Liver (tissue), 9 donors: ENCODE measurements around the gene MAP1A. TPM values are rescaled to one million over a fixed set of nuclear protein-coding genes. Genes with fewer than 3 reads are reported as not detected.
A peak's percentile ranks its signal among the peaks of the same experiment; 100 is the strongest.

ENCODE experiments used
- DNase-seq: peaks from one replicate; pipeline ENCODE4 v3.0.0-alpha.2; 2017; ENCODE audit warnings: low spot score
- H3K27ac ChIP-seq, 2 donors: one replicate each; pipeline ENCODE4 v1.7.0; 2013; ENCODE audit warnings: inconsistent platforms in 2 of 2, low read length in 2 of 2, control low read depth in 1 of 2, low read depth in 1 of 2, mild to moderate bottlenecking in 1 of 2
- H3K27me3 ChIP-seq, 4 donors: one replicate each; pipeline versions ENCODE4 v1.6.1 to v1.7.0; 2013; ENCODE audit warnings: low read length in 3 of 4, inconsistent platforms in 1 of 4, mild to moderate bottlenecking in 1 of 4, moderate library complexity in 1 of 4; ENCODE audit not compliant: control insufficient read depth in 4 of 4, insufficient read depth in 4 of 4
- H3K36me3 ChIP-seq, 4 donors: one replicate each; pipeline versions ENCODE4 v1.6.1 to v1.7.0; 2013; ENCODE audit warnings: low read length in 3 of 4, mild to moderate bottlenecking in 3 of 4, low read depth in 1 of 4, moderate library complexity in 1 of 4; ENCODE audit not compliant: control insufficient read depth in 4 of 4, insufficient read depth in 3 of 4
- H3K4me1 ChIP-seq, 4 donors: one replicate each; pipeline versions ENCODE4 v1.6.1 to v1.7.0; 2013; ENCODE audit warnings: low read length in 3 of 4, mild to moderate bottlenecking in 3 of 4, moderate library complexity in 1 of 4; ENCODE audit not compliant: control insufficient read depth in 4 of 4, insufficient read depth in 4 of 4
- H3K4me3 ChIP-seq, 3 donors: one replicate each; pipeline versions ENCODE4 v1.6.1 to v1.7.0; 2013; ENCODE audit warnings: low read length in 3 of 3, control low read depth in 1 of 3, low read depth in 1 of 3, mild to moderate bottlenecking in 1 of 3
- H3K9ac ChIP-seq, 2 donors: one replicate each; pipeline ENCODE4 v1.7.0; 2013; ENCODE audit warnings: low read length in 2 of 2, mild to moderate bottlenecking in 2 of 2, moderate library complexity in 2 of 2, control low read depth in 1 of 2, low read depth in 1 of 2
- H3K9me3 ChIP-seq, 4 donors: one replicate each; pipeline versions ENCODE4 v1.6.1 to v1.7.0; 2013; ENCODE audit warnings: low read length in 3 of 4; ENCODE audit not compliant: control insufficient read depth in 4 of 4
- ATF3 ChIP-seq: IDR thresholded peaks from 2 replicates; pipeline ENCODE4 v1.6.1; 2016; ENCODE audit warnings: antibody characterized with exemption
- CTCF ChIP-seq: fragments of 150-350 bp; IDR thresholded peaks from 2 replicates; pipeline ENCODE4 v1.5.1; 2017; ENCODE audit warnings: improper control_type of control experiment, low read depth, low read length; ENCODE audit not compliant: missing input control
- EGR1 ChIP-seq, 2 donors: IDR thresholded peaks; 2 replicates each; pipeline ENCODE4 v1.6.1; 2016 to 2018; ENCODE audit warnings: antibody characterized with exemption in 2 of 2, low read depth in 2 of 2
- FOXA1 ChIP-seq: IDR thresholded peaks from 2 replicates; pipeline ENCODE4 v1.6.1; 2016; ENCODE audit warnings: antibody characterized with exemption
- FOXA2 ChIP-seq: IDR thresholded peaks from 2 replicates; pipeline ENCODE4 v1.6.1; 2016; ENCODE audit warnings: antibody characterized with exemption
- HNF4G ChIP-seq: IDR thresholded peaks from 2 replicates; pipeline ENCODE4 v1.6.1; 2016; ENCODE audit warnings: antibody characterized with exemption
- JUND ChIP-seq, 2 donors: IDR thresholded peaks; 2 replicates each; pipeline ENCODE4 v1.6.1; 2016; ENCODE audit warnings: antibody characterized with exemption in 2 of 2
- MAX ChIP-seq: IDR thresholded peaks from 2 replicates; pipeline ENCODE4 v1.6.1; 2016; ENCODE audit warnings: antibody characterized with exemption
- NR2F2 ChIP-seq: IDR thresholded peaks from 2 replicates; pipeline ENCODE4 v1.6.1; 2016; ENCODE audit warnings: antibody characterized with exemption
- RAD21 ChIP-seq, 2 donors: IDR thresholded peaks; 2 replicates each; pipeline ENCODE4 v1.6.1; 2016; ENCODE audit warnings: antibody characterized with exemption in 2 of 2, mild to moderate bottlenecking in 2 of 2
- SP1 ChIP-seq: IDR thresholded peaks from 2 replicates; pipeline ENCODE4 v1.6.1; 2018; ENCODE audit warnings: antibody characterized with exemption, mild to moderate bottlenecking
- TAF1 ChIP-seq: conservative IDR thresholded peaks from 2 replicates; pipeline ENCODE4 v1.6.1; 2016; ENCODE audit warnings: antibody characterized with exemption, mild to moderate bottlenecking
- YY1 ChIP-seq: IDR thresholded peaks from 2 replicates; pipeline ENCODE4 v1.6.1; 2016; ENCODE audit warnings: antibody characterized with exemption, mild to moderate bottlenecking
- ZBTB33 ChIP-seq: IDR thresholded peaks from 2 replicates; pipeline ENCODE4 v1.6.1; 2016; ENCODE audit warnings: antibody characterized with exemption
- WGBS: extraction: QIAGEN DNeasy Blood & Tissue Kit; methylation state at CpG from one replicate; pipeline ENCODE4 v1.1.7; 2013; 5-methylcytosine and 5-hydroxymethylcytosine counted together
- polyA plus RNA-seq, 2 donors: library from polyadenylated mRNA; stranded (reverse) in 1 of 2; unstranded in 1 of 2; fragments of 200-250 nt in 1 of 2; fragments of >200 nt in 1 of 2; fragmentation: Nextera tagmentation in 1 of 2; extraction: Ambion mirVana in 1 of 2; gene quantifications; one replicate each; pipeline versions ENCODE4 v1.2.1 to v1.2.3, GENCODE V29; 2013 to 2015
- total RNA-seq, 2 donors: library from RNA; depleted of rRNA; stranded (reverse); fragments of >200 nt; gene quantifications; one replicate each; pipeline ENCODE4 v1.2.3, GENCODE V29; 2014
- TF ChIP-seq, protein P1 (sequence below): IDR thresholded peaks from 2 replicates; pipeline ENCODE4 v1.6.1; 2016; ENCODE audit warnings: antibody characterized with exemption, mild to moderate bottlenecking
- donor health status: healthy.
- donor health status: healthy.
- donor health status: healthy.
- donor health status: healthy.
- donor health status: healthy.

Gene MAP1A
- total and polyA plus RNA-seq, 4 donors = 0.11 to 0.89 (median 0.28) TPM

- Histone ChIP-seq H3K4me1 (peaks cover 5 to 17% (median 10%) of the 10 kb centered on the region in 4 donors), H3K36me3 (no peaks in the 10 kb centered on the region), H3K27ac (no peak overlapping the region), H3K4me3 (no peak overlapping the region), H3K9me3 (no peaks in the 10 kb centered on the region), H3K9ac (no peak overlapping the region), H3K27me3 (peaks cover 0 to 19% (median under 1%) of the 10 kb centered on the region in 4 donors)
- DNase-seq = no peak
- 59% methylated on average over 4 of the region's 4 CpGs for WGBS
- TF ChIP-seq RAD21 (IDR thresholded peaks at IDR 0.05) = peak; percentile 60 to 70
- TF ChIP-seq ZBTB33 = no peak
- TF ChIP-seq HNF4G = no peak
- peak; percentile 45 for TF ChIP-seq CTCF
These were observed 3.0 kb upstream of the MAP1A start for GRCh38 chr15:43514241-43515057.

GRCh38 chr15:43515741-43516140 lies 1.7 kb upstream of the MAP1A start:
- TF ChIP-seq RAD21 (IDR thresholded peaks at IDR 0.05) (no peak), FOXA2 (no peak), JUND (IDR thresholded peaks at IDR 0.05) (no peak), SP1 (no peak), NR2F2 (no peak), MAX (no peak), ATF3 (no peak), HNF4G (no peak), TAF1 (no peak), EGR1 (IDR thresholded peaks at IDR 0.05; ENCODE audit: low read depth in 2 of 2) (no peak), FOXA1 (no peak), CTCF (no peak), YY1 (no peak), ZBTB33 (no peak)
- TF ChIP-seq, protein P1, sequence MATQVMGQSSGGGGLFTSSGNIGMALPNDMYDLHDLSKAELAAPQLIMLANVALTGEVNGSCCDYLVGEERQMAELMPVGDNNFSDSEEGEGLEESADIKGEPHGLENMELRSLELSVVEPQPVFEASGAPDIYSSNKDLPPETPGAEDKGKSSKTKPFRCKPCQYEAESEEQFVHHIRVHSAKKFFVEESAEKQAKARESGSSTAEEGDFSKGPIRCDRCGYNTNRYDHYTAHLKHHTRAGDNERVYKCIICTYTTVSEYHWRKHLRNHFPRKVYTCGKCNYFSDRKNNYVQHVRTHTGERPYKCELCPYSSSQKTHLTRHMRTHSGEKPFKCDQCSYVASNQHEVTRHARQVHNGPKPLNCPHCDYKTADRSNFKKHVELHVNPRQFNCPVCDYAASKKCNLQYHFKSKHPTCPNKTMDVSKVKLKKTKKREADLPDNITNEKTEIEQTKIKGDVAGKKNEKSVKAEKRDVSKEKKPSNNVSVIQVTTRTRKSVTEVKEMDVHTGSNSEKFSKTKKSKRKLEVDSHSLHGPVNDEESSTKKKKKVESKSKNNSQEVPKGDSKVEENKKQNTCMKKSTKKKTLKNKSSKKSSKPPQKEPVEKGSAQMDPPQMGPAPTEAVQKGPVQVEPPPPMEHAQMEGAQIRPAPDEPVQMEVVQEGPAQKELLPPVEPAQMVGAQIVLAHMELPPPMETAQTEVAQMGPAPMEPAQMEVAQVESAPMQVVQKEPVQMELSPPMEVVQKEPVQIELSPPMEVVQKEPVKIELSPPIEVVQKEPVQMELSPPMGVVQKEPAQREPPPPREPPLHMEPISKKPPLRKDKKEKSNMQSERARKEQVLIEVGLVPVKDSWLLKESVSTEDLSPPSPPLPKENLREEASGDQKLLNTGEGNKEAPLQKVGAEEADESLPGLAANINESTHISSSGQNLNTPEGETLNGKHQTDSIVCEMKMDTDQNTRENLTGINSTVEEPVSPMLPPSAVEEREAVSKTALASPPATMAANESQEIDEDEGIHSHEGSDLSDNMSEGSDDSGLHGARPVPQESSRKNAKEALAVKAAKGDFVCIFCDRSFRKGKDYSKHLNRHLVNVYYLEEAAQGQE = no peak
- H3K9me3 ChIP-seq = no peaks in the 10 kb centered on the region
- H3K27ac ChIP-seq = no peak overlapping the region
- 53% methylated on average over 2 of the region's 2 CpGs for WGBS
- peaks cover 5 to 10% (median 6%) of the 10 kb centered on the region in 4 donors for H3K4me1 ChIP-seq
- H3K36me3 ChIP-seq = no peaks in the 10 kb centered on the region
- H3K4me3 ChIP-seq = no peak overlapping the region
- H3K9ac ChIP-seq = no peak overlapping the region
- DNase-seq = no peak
- H3K27me3 ChIP-seq = peaks cover 0 to 19% (median under 1%) of the 10 kb centered on the region in 4 donors
